ENCODE results near the gene RBM41.

Gene RBM41

GRCh38 chrX:107025545-107025944 lies 93.1 kb downstream of the RBM41 start:
- peak; percentile 49 for DNase-seq

- no peak for DNase-seq
Observed at GRCh38 chrX:107014936-107015335, 103.7 kb downstream of the RBM41 start.

Data from hematopoietic multipotent progenitor cell treated with erythropoietin and hydrocortisone succinate and interleukin-3 and kit ligand, for 4 days (in vitro differentiated cells).